Astrocyte (in vitro differentiated cells and primary cell): Measurements from ENCODE around the gene CCDC61. TPM values are rescaled to one million over a fixed set of nuclear protein-coding genes. Genes with fewer than 3 reads are reported as not detected.

Experiments used
- DNase-seq: peaks from one replicate; pipeline ENCODE4 v3.0.0-alpha.2; 2010; ENCODE audit warnings: low read depth
- FAIRE-seq: peaks from 2 replicates; lab custom pipeline; 2011; peaks lifted over from hg19 to GRCh38; lab: Jason Lieb, UNC
- H2AFZ ChIP-seq: 2 replicates; pipeline ENCODE4 v1.6.0; 2012; ENCODE audit warnings: low read depth, low read length, inconsistent platforms
- H3K27ac ChIP-seq: 2 replicates; pipeline ENCODE4 v1.5.1; 2011; ENCODE audit warnings: low read depth, low read length, inconsistent platforms
- H3K27me3 ChIP-seq: 2 replicates; pipeline ENCODE4 v1.6.0; 2011; ENCODE audit warnings: low read length, inconsistent platforms; ENCODE audit not compliant: insufficient read depth
- H3K36me3 ChIP-seq: 2 replicates; pipeline ENCODE4 v1.5.1; 2011; ENCODE audit warnings: low read length, inconsistent platforms; ENCODE audit not compliant: insufficient read depth
- H3K4me1 ChIP-seq: 2 replicates; pipeline ENCODE4 v1.5.1; 2011; ENCODE audit warnings: low read length, inconsistent platforms; ENCODE audit not compliant: insufficient read depth
- H3K4me2 ChIP-seq: 2 replicates; pipeline ENCODE4 v1.6.0; 2012; ENCODE audit warnings: low read length, inconsistent platforms
- H3K4me3 ChIP-seq: 2 replicates; pipeline ENCODE4 v1.5.1; 2011; ENCODE audit warnings: low read depth, mild to moderate bottlenecking, low read length, inconsistent platforms; ENCODE audit not compliant: insufficient read depth
- H3K79me2 ChIP-seq: 2 replicates; pipeline ENCODE4 v1.6.0; 2012; ENCODE audit warnings: mild to moderate bottlenecking, low read length, inconsistent platforms; ENCODE audit not compliant: insufficient read depth
- H3K9ac ChIP-seq: 2 replicates; pipeline ENCODE4 v1.6.0; 2012; ENCODE audit warnings: mild to moderate bottlenecking, low read length, inconsistent platforms
- H3K9me3 ChIP-seq: 2 replicates; pipeline ENCODE4 v1.5.1; 2012; ENCODE audit warnings: low read depth, mild to moderate bottlenecking, low read length, inconsistent platforms; ENCODE audit not compliant: insufficient read depth
- H4K20me1 ChIP-seq: 2 replicates; pipeline ENCODE4 v1.6.0; 2012; ENCODE audit warnings: low read length, inconsistent platforms; ENCODE audit not compliant: insufficient read depth
- H3K27ac Mint-ChIP-seq: one replicate; pipeline ENCODE4 v1.8.0; 2021; ENCODE audit warnings: mild to moderate bottlenecking, mixed read lengths; ENCODE audit not compliant: unreplicated experiment
- H3K27me3 Mint-ChIP-seq: one replicate; pipeline ENCODE4 v1.8.0; 2021; ENCODE audit warnings: low read depth, mixed read lengths; ENCODE audit not compliant: unreplicated experiment
- H3K36me3 Mint-ChIP-seq: one replicate; pipeline ENCODE4 v1.8.0; 2021; ENCODE audit warnings: low read depth, mixed read lengths; ENCODE audit not compliant: unreplicated experiment
- H3K4me1 Mint-ChIP-seq: one replicate; pipeline ENCODE4 v1.8.0; 2021; ENCODE audit warnings: low read depth, mixed read lengths; ENCODE audit not compliant: unreplicated experiment
- H3K4me3 Mint-ChIP-seq: one replicate; pipeline ENCODE4 v1.8.0; 2021; ENCODE audit warnings: mild to moderate bottlenecking, moderate library complexity, mixed read lengths; ENCODE audit not compliant: unreplicated experiment
- H3K9me3 Mint-ChIP-seq: one replicate; pipeline ENCODE4 v1.8.0; 2021; ENCODE audit warnings: mild to moderate bottlenecking, mixed read lengths; ENCODE audit not compliant: unreplicated experiment
- CTCF ChIP-seq: IDR thresholded peaks from 2 replicates; pipeline ENCODE4 v1.5.1; 2011; ENCODE audit warnings: low read depth, mild to moderate bottlenecking, inconsistent platforms, low read length, moderate library complexity; ENCODE audit not compliant: insufficient read depth
- EZH2 ChIP-seq: IDR thresholded peaks from 2 replicates; pipeline ENCODE4 v1.6.1; 2012; ENCODE audit warnings: mild to moderate bottlenecking, low read length, inconsistent platforms; ENCODE audit not compliant: insufficient read depth
- total RNA-seq: library from RNA; stranded (reverse); gene quantifications from 2 replicates; pipeline ENCODE4 v1.2.1, GENCODE V29; 2021

Gene CCDC61
- total RNA-seq, 1 donor from 2014 or later = 6.6 TPM

DNA sequence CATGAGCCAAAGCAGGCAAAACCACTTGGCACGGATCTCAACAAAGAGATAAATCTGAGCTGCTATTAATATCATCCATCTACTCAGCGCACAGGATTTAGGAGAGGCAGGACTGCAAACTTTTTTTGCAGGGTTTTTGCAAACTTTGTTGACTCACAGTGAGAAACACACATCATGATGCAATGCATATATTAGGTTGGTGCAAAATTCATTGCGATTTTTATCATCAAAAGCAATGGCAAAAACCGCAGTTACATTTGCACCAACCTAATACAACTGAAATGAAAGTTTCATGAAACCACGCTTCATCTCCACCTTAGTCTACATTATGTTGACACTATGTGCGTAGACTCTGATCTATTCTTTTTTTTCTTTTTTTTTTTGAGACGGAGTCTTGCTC is 17.1 kb upstream of the CCDC61 start:
- H3K27me3 Mint-ChIP-seq = peaks cover 41% of the 10 kb centered on the region
- H3K4me1 Mint-ChIP-seq = no peaks in the 10 kb centered on the region

GRCh38 chr19:45981350-45981749 is 13.9 kb upstream of the CCDC61 start:
- no peak for DNase-seq
- Mint-ChIP-seq H3K36me3 (no peaks in the 10 kb centered on the region), H3K4me3 (no peak overlapping the region), H3K4me1 (no peaks in the 10 kb centered on the region), H3K27ac (no peak overlapping the region), H3K27me3 (peaks cover 31% of the 10 kb centered on the region), H3K9me3 (peaks cover 6% of the 10 kb centered on the region)
- Histone ChIP-seq H3K4me3 (no peak overlapping the region), H3K27me3 (peaks cover 2% of the 10 kb centered on the region), H2AFZ (no peak overlapping the region), H3K9ac (no peak overlapping the region), H3K36me3 (no peaks in the 10 kb centered on the region), H3K4me2 (no peak overlapping the region), H4K20me1 (no peaks in the 10 kb centered on the region), H3K79me2 (no peaks in the 10 kb centered on the region), H3K9me3 (no peaks in the 10 kb centered on the region), H3K4me1 (no peaks in the 10 kb centered on the region), H3K27ac (no peak overlapping the region)
- TF ChIP-seq EZH2 = no peak
- no peak for TF ChIP-seq CTCF
- FAIRE-seq = no peak

More for the DNA sequence above, 17.1 kb upstream of the CCDC61 start:
- H3K4me1 ChIP-seq = no peaks in the 10 kb centered on the region
- no peaks in the 10 kb centered on the region for H3K79me2 ChIP-seq
- no peak overlapping the region for H2AFZ ChIP-seq
- no peak for DNase-seq
- no peak overlapping the region for H3K27ac Mint-ChIP-seq
- H4K20me1 ChIP-seq = no peaks in the 10 kb centered on the region
- H3K4me2 ChIP-seq = no peak overlapping the region
- TF ChIP-seq CTCF (no peak), EZH2 (no peak)
- no peaks in the 10 kb centered on the region for H3K9me3 ChIP-seq
- H3K27me3 ChIP-seq = peaks cover 14% of the 10 kb centered on the region
- no peaks in the 10 kb centered on the region for H3K36me3 Mint-ChIP-seq
- no peak overlapping the region for H3K4me3 ChIP-seq
- no peak overlapping the region for H3K4me3 Mint-ChIP-seq
- H3K9ac ChIP-seq = no peak overlapping the region
- no peak overlapping the region for H3K27ac ChIP-seq
- peaks cover 3% of the 10 kb centered on the region for H3K9me3 Mint-ChIP-seq
- FAIRE-seq = no peak
- H3K36me3 ChIP-seq = no peaks in the 10 kb centered on the region

GRCh38 chr19:45985321-45985720 is 9.9 kb upstream of the CCDC61 start:
- DNase-seq (no peak), FAIRE-seq (no peak)
- Histone ChIP-seq H3K79me2 (no peaks in the 10 kb centered on the region), H3K9ac (no peak overlapping the region), H2AFZ (no peak overlapping the region), H4K20me1 (no peaks in the 10 kb centered on the region), H3K4me1 (no peaks in the 10 kb centered on the region), H3K27me3 (peaks cover 2% of the 10 kb centered on the region), H3K9me3 (no peaks in the 10 kb centered on the region), H3K36me3 (no peaks in the 10 kb centered on the region), H3K4me2 (no peak overlapping the region), H3K27ac (no peak overlapping the region), H3K4me3 (no peak overlapping the region)
- Mint-ChIP-seq H3K4me3 (no peak overlapping the region), H3K4me1 (no peaks in the 10 kb centered on the region), H3K27ac (no peak overlapping the region), H3K27me3 (peaks cover 21% of the 10 kb centered on the region), H3K9me3 (peaks cover 6% of the 10 kb centered on the region), H3K36me3 (no peaks in the 10 kb centered on the region)
- TF ChIP-seq EZH2 (no peak), CTCF (no peak)
